ENCODE results near the gene PVR.
A peak's percentile ranks its signal among the peaks of the same experiment; 100 is the strongest.

The PVR gene

GRCh38 chr19:44643605-44644401, at the start of gene PVR:
TSS of gene PVR (plus strand) at chr19:44643910. CDS start at chr19:44644097, 187 bp downstream.
- peak within 1 kb of the TSS; percentile 90 for H3K27ac ChIP-seq (ENCODE audit: extremely low read depth, low read depth, low read length)
- POLR2A ChIA-PET: interaction anchor here (0.7 to 3.1 kb wide), 13 partner anchors 8 to 479 kb away, joined by 3 to 12 read pairs (median 4); partner anchors contain the start of gene ZNF226
- no peaks in the 10 kb centered on the region for H3K4me1 ChIP-seq (ENCODE audit: control insufficient read depth, insufficient read depth, low read length)
- H3K4me3 ChIP-seq (ENCODE audit: low read depth, low read length): peak within 1 kb of the TSS; percentile 83
- CTCF ChIA-PET: interaction anchor here (0.6 to 1.6 kb wide), 5 partner anchors 51 to 806 kb away, joined by 3 to 6 read pairs (median 4); no protein-coding TSS in a partner anchor
- no peaks in the 10 kb centered on the region for H3K9me3 ChIP-seq (ENCODE audit: control insufficient read depth, insufficient read depth, low read depth, low read length)
- peaks cover 15 to 22% of the 10 kb centered on the region in 2 experiments for H3K36me3 ChIP-seq (ENCODE audit: control insufficient read depth in 2 of 2, insufficient read depth in 1 of 2, low read length in 2 of 2)
- TF ChIP-seq, protein P1, sequence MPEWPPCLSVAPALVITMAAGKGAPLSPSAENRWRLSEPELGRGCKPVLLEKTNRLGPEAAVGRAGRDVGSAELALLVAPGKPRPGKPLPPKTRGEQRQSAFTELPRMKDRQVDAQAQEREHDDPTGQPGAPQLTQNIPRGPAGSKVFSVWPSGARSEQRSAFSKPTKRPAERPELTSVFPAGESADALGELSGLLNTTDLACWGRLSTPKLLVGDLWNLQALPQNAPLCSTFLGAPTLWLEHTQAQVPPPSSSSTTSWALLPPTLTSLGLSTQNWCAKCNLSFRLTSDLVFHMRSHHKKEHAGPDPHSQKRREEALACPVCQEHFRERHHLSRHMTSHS (tag by site-specific recombination; IDR thresholded peaks at IDR 0.05): no peak
- TF ChIP-seq ZNF311 (tag by site-specific recombination; IDR thresholded peaks at IDR 0.05; ENCODE audit: borderline replicate concordance) (no peak), ZNF274 (IDR thresholded peaks at IDR 0.05; ENCODE audit: low read length) (no peak), ZNF274 (tag by site-specific recombination; IDR thresholded peaks at IDR 0.05; ENCODE audit: borderline replicate concordance) (peak; percentile 21; the same call in 1 of the 2 replicates), ZFHX2 (tag by site-specific recombination; conservative IDR thresholded peaks at IDR 0.05) (peak; percentile 54), TCF7L2 (IDR thresholded peaks at IDR 0.05; ENCODE audit: borderline replicate concordance, low read depth, low read length) (no peak), ZNF571 (tag by site-specific recombination; IDR thresholded peaks at IDR 0.05) (no peak), ZNF146 (tag by site-specific recombination; IDR thresholded peaks at IDR 0.05) (no peak), GFI1B (tag by site-specific recombination; IDR thresholded peaks at IDR 0.05) (no peak), ZFP37 (tag by site-specific recombination; IDR thresholded peaks at IDR 0.05) (0 out of 2 replicates have a peak, but pooled peaks have one; percentile 60), ZNF580 (tag by site-specific recombination; IDR thresholded peaks at IDR 0.05) (no peak), ZBTB49 (tag by site-specific recombination; IDR thresholded peaks at IDR 0.05; ENCODE audit: low read depth) (no peak), ZNF341 (tag by site-specific recombination; IDR thresholded peaks at IDR 0.05; ENCODE audit: low read depth) (peak; percentile 95), KLF8 (tag by site-specific recombination; IDR thresholded peaks at IDR 0.05) (no peak; the same call in none of the 2 replicates), ZNF394 (tag by site-specific recombination; IDR thresholded peaks at IDR 0.05; ENCODE audit: borderline replicate concordance) (peak; percentile 71; the same call in 1 of the 2 replicates), YY1 (tag by site-specific recombination; IDR thresholded peaks at IDR 0.05) (peak; percentile 60; the same call in 1 of the 2 replicates), ZSCAN16 (tag by site-specific recombination; IDR thresholded peaks at IDR 0.05) (no peak), ZNF747 (tag by site-specific recombination; IDR thresholded peaks at IDR 0.05) (no peak), IKZF3 (tag by site-specific recombination; IDR thresholded peaks at IDR 0.05) (peak; percentile 91), ZNF792 (tag by site-specific recombination; IDR thresholded peaks at IDR 0.05) (0 out of 2 replicates have a peak, but pooled peaks have one; percentile 11), OVOL3 (tag by site-specific recombination; IDR thresholded peaks at IDR 0.05) (no peak), MEIS1 (CRISPR knock-in tag; IDR thresholded peaks at IDR 0.05; ENCODE audit: borderline replicate concordance) (no peak), ZNF37A (tag by site-specific recombination; IDR thresholded peaks at IDR 0.05) (no peak), ZNF24 (tag by site-specific recombination; IDR thresholded peaks at IDR 0.05) (no peak), ZNF449 (tag by site-specific recombination; IDR thresholded peaks at IDR 0.05) (no peak), ZSCAN5A (tag by site-specific recombination; IDR thresholded peaks at IDR 0.05) (no peak)
- TF ChIP-seq, protein P2, sequence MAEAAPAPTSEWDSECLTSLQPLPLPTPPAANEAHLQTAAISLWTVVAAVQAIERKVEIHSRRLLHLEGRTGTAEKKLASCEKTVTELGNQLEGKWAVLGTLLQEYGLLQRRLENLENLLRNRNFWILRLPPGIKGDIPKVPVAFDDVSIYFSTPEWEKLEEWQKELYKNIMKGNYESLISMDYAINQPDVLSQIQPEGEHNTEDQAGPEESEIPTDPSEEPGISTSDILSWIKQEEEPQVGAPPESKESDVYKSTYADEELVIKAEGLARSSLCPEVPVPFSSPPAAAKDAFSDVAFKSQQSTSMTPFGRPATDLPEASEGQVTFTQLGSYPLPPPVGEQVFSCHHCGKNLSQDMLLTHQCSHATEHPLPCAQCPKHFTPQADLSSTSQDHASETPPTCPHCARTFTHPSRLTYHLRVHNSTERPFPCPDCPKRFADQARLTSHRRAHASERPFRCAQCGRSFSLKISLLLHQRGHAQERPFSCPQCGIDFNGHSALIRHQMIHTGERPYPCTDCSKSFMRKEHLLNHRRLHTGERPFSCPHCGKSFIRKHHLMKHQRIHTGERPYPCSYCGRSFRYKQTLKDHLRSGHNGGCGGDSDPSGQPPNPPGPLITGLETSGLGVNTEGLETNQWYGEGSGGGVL (tag by site-specific recombination; IDR thresholded peaks at IDR 0.05): peak; percentile 51; the same call in 1 of the 2 replicates
- TF ChIP-seq, protein P3, sequence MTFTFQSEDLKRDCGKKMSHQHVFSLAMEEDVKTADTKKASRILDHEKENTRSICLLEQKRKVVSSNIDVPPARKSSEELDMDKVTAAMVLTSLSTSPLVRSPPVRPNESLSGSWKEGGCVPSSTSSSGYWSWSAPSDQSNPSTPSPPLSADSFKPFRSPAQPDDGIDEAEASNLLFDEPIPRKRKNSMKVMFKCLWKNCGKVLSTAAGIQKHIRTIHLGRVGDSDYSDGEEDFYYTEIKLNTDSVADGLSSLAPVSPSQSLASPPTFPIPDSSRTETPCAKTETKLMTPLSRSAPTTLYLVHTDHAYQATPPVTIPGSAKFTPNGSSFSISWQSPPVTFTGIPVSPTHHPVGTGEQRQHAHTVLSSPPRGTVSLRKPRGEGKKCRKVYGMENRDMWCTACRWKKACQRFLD (tag by site-specific recombination; IDR thresholded peaks at IDR 0.05): no peak

All from HEK293 (cell line).